Fibroblast of lung (primary cell): ENCODE data around the gene ATP13A2.

Source experiments
- EZH2 ChIP-seq: IDR thresholded peaks from 2 replicates; pipeline ENCODE4 v1.5.1; 2012; ENCODE audit warnings: low read length, control low read depth, mild to moderate bottlenecking; ENCODE audit errors: missing control alignments
- TF ChIP-seq, protein P1 (sequence below), 2 donors: IDR thresholded peaks in 1 of 2; conservative IDR thresholded peaks in 1 of 2; 1 replicate in 1 of 2; 2 replicates in 1 of 2; pipeline ENCODE4 v1.5.1; 2011 to 2012; ENCODE audit warnings: low read length in 2 of 2, control low read depth in 1 of 2, inconsistent platforms in 1 of 2, low read depth in 1 of 2, mild to moderate bottlenecking in 1 of 2

DNA sequence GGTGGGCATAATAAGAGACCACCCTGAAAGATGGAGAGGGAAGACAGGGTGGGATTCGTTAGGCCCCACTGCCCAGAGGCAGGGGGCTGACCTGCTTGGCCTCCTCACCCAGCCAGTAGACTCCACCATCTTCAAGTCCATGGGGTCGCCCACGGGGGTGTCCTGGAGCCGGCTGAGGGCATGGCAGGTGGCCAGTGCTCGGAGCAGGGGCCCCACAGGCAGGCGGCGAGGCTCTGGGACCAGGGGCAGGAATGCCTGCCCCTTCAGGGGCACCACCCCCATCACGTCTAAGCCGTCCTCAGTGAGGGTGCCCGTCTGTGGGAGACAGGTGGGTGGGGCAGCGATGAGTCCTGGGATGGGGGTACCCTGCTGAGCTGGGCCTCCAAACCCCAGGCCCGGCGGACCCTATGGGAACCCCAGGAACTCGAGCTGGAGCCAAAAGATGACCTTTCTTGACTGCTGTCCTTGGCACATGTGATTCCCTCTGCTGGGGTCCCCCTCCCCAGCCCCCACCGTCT lies 18.1 kb downstream of the ATP13A2 start:
- TF ChIP-seq EZH2 = no peak
- TF ChIP-seq, protein P1, sequence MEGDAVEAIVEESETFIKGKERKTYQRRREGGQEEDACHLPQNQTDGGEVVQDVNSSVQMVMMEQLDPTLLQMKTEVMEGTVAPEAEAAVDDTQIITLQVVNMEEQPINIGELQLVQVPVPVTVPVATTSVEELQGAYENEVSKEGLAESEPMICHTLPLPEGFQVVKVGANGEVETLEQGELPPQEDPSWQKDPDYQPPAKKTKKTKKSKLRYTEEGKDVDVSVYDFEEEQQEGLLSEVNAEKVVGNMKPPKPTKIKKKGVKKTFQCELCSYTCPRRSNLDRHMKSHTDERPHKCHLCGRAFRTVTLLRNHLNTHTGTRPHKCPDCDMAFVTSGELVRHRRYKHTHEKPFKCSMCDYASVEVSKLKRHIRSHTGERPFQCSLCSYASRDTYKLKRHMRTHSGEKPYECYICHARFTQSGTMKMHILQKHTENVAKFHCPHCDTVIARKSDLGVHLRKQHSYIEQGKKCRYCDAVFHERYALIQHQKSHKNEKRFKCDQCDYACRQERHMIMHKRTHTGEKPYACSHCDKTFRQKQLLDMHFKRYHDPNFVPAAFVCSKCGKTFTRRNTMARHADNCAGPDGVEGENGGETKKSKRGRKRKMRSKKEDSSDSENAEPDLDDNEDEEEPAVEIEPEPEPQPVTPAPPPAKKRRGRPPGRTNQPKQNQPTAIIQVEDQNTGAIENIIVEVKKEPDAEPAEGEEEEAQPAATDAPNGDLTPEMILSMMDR (conservative IDR thresholded peaks at IDR 0.05 in 1 of 2, IDR thresholded peaks at IDR 0.05 in 1 of 2; ENCODE audit: low read depth in 1 of 2, low read length in 2 of 2) = no peak
